ENCODE data around the gene AEN. TPM values are rescaled to one million over a fixed set of nuclear protein-coding genes. Genes with fewer than 3 reads are reported as not detected.

AEN gene
- total and polyA plus RNA-seq, 12 donors, result 4.9 to 29.3 (median 12.9) TPM

GRCh38 chr15:88651136-88651732 lies 30.1 kb downstream of the AEN start:
- no peaks in the 10 kb centered on the region for H3K27me3 ChIP-seq
- H3K9me3 ChIP-seq (replicated peaks in 1 of 3), result no peaks in the 10 kb centered on the region
- intact Hi-C loops (cut with DNase I), result loop anchor here in 1 of 2 donors (10.0 kb wide), 1 partner anchor 364 kb away; no protein-coding TSS in a partner anchor
- H3K4me1 ChIP-seq (replicated peaks in 1 of 2), result peaks cover 0 to 5% of the 10 kb centered on the region in 2 donors
- TF ChIP-seq CTCF (IDR thresholded peaks at IDR 0.05) (no peak), POLR2A (IDR thresholded peaks at IDR 0.05) (no peak)
- H3K4me3 ChIP-seq, result no peak overlapping the region
- 82 to 88% (median 86%) methylated on average over 7 of the region's 7 CpGs for WGBS, 4 donors
- no peak overlapping the region for H3K27ac ChIP-seq
- no peak for DNase-seq
- no peaks in the 10 kb centered on the region for H3K36me3 ChIP-seq (replicated peaks in 1 of 2)

- intact Hi-C loops (cut with DNase I), result loop anchor here in 1 of 2 donors (10.0 kb wide), 1 partner anchor 363 kb away; no protein-coding TSS in a partner anchor
- Histone ChIP-seq H3K4me3 (no peak overlapping the region), H3K4me1 (replicated peaks in 1 of 2) (peaks cover 0 to 5% of the 10 kb centered on the region in 2 donors), H3K36me3 (replicated peaks in 1 of 2) (no peaks in the 10 kb centered on the region), H3K9me3 (replicated peaks in 1 of 3) (no peaks in the 10 kb centered on the region), H3K27me3 (no peaks in the 10 kb centered on the region), H3K27ac (no peak overlapping the region)
- 80 to 90% (median 85%) methylated on average over 5 to 9 of the region's 9 CpGs for WGBS, 4 donors
- TF ChIP-seq POLR2A (IDR thresholded peaks at IDR 0.05), result no peak
- TF ChIP-seq CTCF (IDR thresholded peaks at IDR 0.05), result no peak
- peak in 1 of 7 donors; percentile 19 for DNase-seq
Measured at GRCh38 chr15:88651971-88652370, 30.8 kb downstream of the AEN start.

DNA sequence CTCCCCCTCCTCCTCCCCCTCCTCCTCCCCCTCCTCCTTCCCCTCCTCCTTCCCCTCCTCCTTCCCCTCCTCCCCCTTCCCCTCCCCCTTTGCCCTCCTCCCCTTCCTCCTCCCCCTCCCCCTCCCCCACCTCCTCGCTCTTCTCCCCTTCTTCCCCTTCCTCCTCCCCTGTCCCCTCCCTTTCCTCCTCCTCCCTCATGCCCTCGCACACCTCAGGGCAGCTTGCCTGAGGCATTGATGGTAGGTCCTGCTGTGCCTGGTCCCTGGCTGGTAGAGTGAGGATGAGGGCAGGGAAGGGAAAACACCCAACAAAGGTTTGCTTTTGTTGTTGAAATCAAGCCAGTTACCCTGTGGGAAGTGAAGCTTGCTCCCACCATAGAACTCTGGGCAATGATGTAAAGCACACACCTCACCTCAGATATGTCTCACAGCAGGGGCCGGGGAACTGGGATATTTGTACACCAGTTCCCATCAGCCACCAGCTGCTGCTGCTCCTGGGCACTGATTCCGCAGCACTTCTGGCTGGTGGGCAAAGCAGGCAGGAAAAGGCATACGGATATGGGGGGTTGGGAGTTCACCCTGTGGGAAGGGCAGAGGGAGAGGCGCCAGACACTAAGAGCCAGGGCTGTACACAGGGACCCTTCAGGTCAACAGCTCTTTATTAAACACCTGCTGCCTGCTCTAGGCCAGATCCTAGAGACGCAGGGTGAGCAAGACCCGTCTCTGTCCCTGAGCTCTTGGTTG lies 31.5 kb downstream of the AEN start:
- no peak overlapping the region for H3K27ac ChIP-seq
- peaks cover 0 to 5% of the 10 kb centered on the region in 2 donors for H3K4me1 ChIP-seq (replicated peaks in 1 of 2)
- WGBS, 4 donors, result 70 to 86% (median 82%) methylated on average over 5 to 7 of the region's 8 CpGs
- no peak for TF ChIP-seq POLR2A (IDR thresholded peaks at IDR 0.05)
- no peak for TF ChIP-seq CTCF (IDR thresholded peaks at IDR 0.05)
- DNase-seq, result peak in 1 of 7 donors; percentile 14
- no peak overlapping the region for H3K4me3 ChIP-seq
- intact Hi-C loops (cut with DNase I), result loop anchor here in 1 of 2 donors (10.0 kb wide), 1 partner anchor 362 kb away; no protein-coding TSS in a partner anchor
- H3K27me3 ChIP-seq, result no peaks in the 10 kb centered on the region
- H3K9me3 ChIP-seq (replicated peaks in 1 of 3), result no peaks in the 10 kb centered on the region
- no peaks in the 10 kb centered on the region for H3K36me3 ChIP-seq (replicated peaks in 1 of 2)

DNA sequence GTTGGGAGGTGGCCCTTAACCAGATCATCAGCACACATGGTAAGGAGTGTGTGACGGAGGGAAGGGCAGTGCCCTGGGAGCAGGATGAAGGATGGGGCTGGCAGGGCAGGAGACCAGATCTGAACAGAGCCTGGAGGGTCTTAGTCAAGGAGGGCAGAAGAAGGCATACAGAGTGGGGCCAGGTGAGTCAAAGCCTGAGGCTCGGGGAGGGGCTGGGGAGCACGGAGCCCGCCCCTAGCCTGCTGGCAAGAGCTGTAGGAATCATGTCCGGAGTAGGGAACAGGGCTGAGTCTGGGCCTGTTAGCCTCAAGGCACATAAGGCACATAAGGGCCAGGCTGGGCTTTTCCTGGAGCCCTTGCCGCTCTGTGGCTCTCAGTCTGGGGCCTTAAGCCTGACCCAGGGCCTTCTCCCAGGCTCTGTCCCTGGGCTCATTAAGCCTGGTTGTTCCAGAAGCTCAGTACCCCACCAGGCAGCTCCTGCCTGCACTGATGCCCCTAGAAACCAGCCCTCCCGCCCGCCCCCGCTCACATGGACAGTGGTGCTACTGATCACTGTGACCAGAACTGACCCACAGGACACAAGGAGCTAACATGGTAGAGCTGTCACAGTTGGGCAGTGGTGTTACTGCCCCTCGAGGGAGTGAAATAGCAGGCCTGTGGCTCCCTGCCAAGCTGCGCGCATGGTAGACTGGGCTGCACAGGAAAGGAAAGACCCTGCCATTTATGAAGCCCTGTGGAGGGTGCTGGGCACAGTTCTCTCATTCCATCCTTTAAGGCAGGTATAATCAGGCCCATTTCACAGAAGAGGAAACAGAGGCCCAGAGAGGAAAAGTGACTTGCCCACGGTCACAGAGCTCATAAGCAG lies 32.3 kb downstream of the AEN start:
- DNase-seq, result no peak
- H3K27me3 ChIP-seq, result no peaks in the 10 kb centered on the region
- H3K4me3 ChIP-seq, result no peak overlapping the region
- no peak overlapping the region for H3K27ac ChIP-seq
- intact Hi-C loops (cut with DNase I), result loop anchor here in 1 of 2 donors (2.0 to 10.0 kb wide), 2 partner anchors 181 to 361 kb away; no protein-coding TSS in a partner anchor
- H3K4me1 ChIP-seq (replicated peaks in 1 of 2), result peaks cover 0 to 5% of the 10 kb centered on the region in 2 donors
- WGBS, 4 donors, result 91 to 95% (median 91%) methylated on average over 6 to 13 of the region's 13 CpGs
- H3K36me3 ChIP-seq (replicated peaks in 1 of 2), result no peaks in the 10 kb centered on the region
- H3K9me3 ChIP-seq (replicated peaks in 1 of 3), result no peaks in the 10 kb centered on the region
- TF ChIP-seq CTCF (IDR thresholded peaks at IDR 0.05) (no peak), POLR2A (IDR thresholded peaks at IDR 0.05) (no peak)
